T-cell (primary cell): ENCODE measurements around the gene CLASP1. TPM values are rescaled to one million over a fixed set of nuclear protein-coding genes. Genes with fewer than 3 reads are reported as not detected.

ENCODE experiments used
- ATAC-seq, 4 experiments: fragments of 200-7000 bp in 3 of 4; fragments of 150-1000 bp in 1 of 4; cut with Tn5 transposase; replicated peaks in 1 of 4; 1 replicate in 3 of 4; 2 replicates in 1 of 4; pipeline ENCODE4 v1.10.0; 2021; ENCODE audit warnings: moderate library complexity in 3 of 4, mild to moderate bottlenecking in 2 of 4, moderate number of reproducible peaks in 1 of 4
- CTCF ChIA-PET, 2 donors: fragments of 300-600 bp; sonication (Branson Sonifier 250); formaldehyde crosslinking; loops; one replicate each; lab custom pipeline; 2022; ENCODE audit warnings: antibody characterized with exemption in 2 of 2; lab: Charles Lee
- POLR2A ChIA-PET, 2 donors: fragments of 300-600 bp; sonication (Branson Sonifier 250); formaldehyde crosslinking; loops; one replicate each; lab custom pipeline; 2022; ENCODE audit warnings: antibody characterized with exemption in 2 of 2; lab: Charles Lee
- DNase-seq, 35 experiments: peaks; one replicate each; pipeline versions ENCODE4 v3.0.0 to v3.0.0-alpha.2; 2013 to 2023
- H3K27ac ChIP-seq: one replicate; pipeline ENCODE4 v1.5.1; 2013; ENCODE audit warnings: low read length
- H3K27me3 ChIP-seq, 2 experiments: replicated peaks in 1 of 2; 1 replicate in 1 of 2; 2 replicates in 1 of 2; pipeline versions ENCODE4 v1.6.1 to v1.7.0; 2013; ENCODE audit warnings: low read length in 1 of 2, mixed read lengths in 1 of 2; ENCODE audit not compliant: control insufficient read depth in 2 of 2, insufficient read depth in 2 of 2; ENCODE audit errors: extremely low read depth in 1 of 2
- H3K36me3 ChIP-seq, 2 donors: 1 replicate in 1 of 2; 2 replicates in 1 of 2; pipeline versions ENCODE4 v1.6.1 to v1.7.0; 2013; ENCODE audit warnings: low read length in 1 of 2; ENCODE audit not compliant: control insufficient read depth in 2 of 2, insufficient read depth in 1 of 2; ENCODE audit errors: extremely low read depth in 1 of 2
- H3K4me1 ChIP-seq, 2 experiments: 1 replicate in 1 of 2; 2 replicates in 1 of 2; pipeline versions ENCODE4 v1.6.1 to v1.7.0; 2013; ENCODE audit warnings: low read length in 2 of 2, mixed read lengths in 1 of 2; ENCODE audit not compliant: insufficient read depth in 2 of 2, control insufficient read depth in 1 of 2; ENCODE audit errors: extremely low read depth in 1 of 2
- H3K4me3 ChIP-seq, 2 donors: 1 replicate in 1 of 2; 2 replicates in 1 of 2; pipeline versions ENCODE4 v1.5.1 to v1.7.0; 2013; ENCODE audit warnings: mild to moderate bottlenecking in 2 of 2, low read length in 1 of 2, moderate library complexity in 1 of 2; ENCODE audit not compliant: control insufficient read depth in 1 of 2; ENCODE audit errors: extremely low read depth in 1 of 2
- H3K9me3 ChIP-seq: 2 replicates; pipeline ENCODE4 v1.7.0; 2013
- H3K27ac Mint-ChIP-seq, 2 donors: one replicate each; pipeline ENCODE4 v1.8.0; 2020 to 2021; ENCODE audit warnings: mild to moderate bottlenecking in 2 of 2, mixed read lengths in 2 of 2
- H3K27me3 Mint-ChIP-seq, 2 donors: one replicate each; pipeline ENCODE4 v1.8.0; 2021 to 2022; ENCODE audit warnings: mixed read lengths in 2 of 2
- H3K36me3 Mint-ChIP-seq: one replicate; pipeline ENCODE4 v1.8.0; 2021; ENCODE audit warnings: mixed read lengths
- H3K4me1 Mint-ChIP-seq, 3 donors: one replicate each; pipeline ENCODE4 v1.8.0; 2020 to 2022; ENCODE audit warnings: mixed read lengths in 3 of 3, mild to moderate bottlenecking in 1 of 3
- H3K4me3 Mint-ChIP-seq, 3 donors: one replicate each; pipeline ENCODE4 v1.8.0; 2020 to 2022; ENCODE audit warnings: mild to moderate bottlenecking in 3 of 3, mixed read lengths in 3 of 3, moderate library complexity in 3 of 3
- H3K9me3 Mint-ChIP-seq, 3 donors: one replicate each; pipeline ENCODE4 v1.8.0; 2020 to 2022; ENCODE audit warnings: mixed read lengths in 3 of 3
- WGBS: methylation state at CpG from one replicate; pipeline ENCODE4 v1.1.5; 2013; ENCODE audit warnings: missing lambda C conversion rate; ENCODE audit not compliant: insufficient coverage; 5-methylcytosine and 5-hydroxymethylcytosine counted together
- total RNA-seq, 35 experiments: library from RNA in 6 of 35; stranded (reverse) in 6 of 35; fragments of 120-200 nt in 1 of 35; gene quantifications; one replicate each; pipeline versions ENCODE4 v1.2.1 to v1.2.4 and lab custom pipeline; 2013 to 2026

CLASP1 gene
- total RNA-seq, 5 donors from 2014 or later (not counting 1 experiment from before 2014, with no cell fraction given) = 57.8 to 72.8 (median 65.1) TPM

GRCh38 chr2:121666042-121666441 is 16.8 kb upstream of the CLASP1 start:
- Histone ChIP-seq H3K9me3 (peaks cover 2% of the 10 kb centered on the region), H3K4me3 (no peak overlapping the region), H3K36me3 (no peaks in the 10 kb centered on the region), H3K27me3 (no peaks in the 10 kb centered on the region), H3K4me1 (no peaks in the 10 kb centered on the region), H3K27ac (no peak overlapping the region)
- ATAC-seq (no peak), DNase-seq (no peak)
- H3K4me1 Mint-ChIP-seq = peaks cover 5 to 10% (median 7%) of the 10 kb centered on the region in 3 donors
- no peaks in the 10 kb centered on the region for H3K9me3 Mint-ChIP-seq
- H3K36me3 Mint-ChIP-seq = peaks cover 10% of the 10 kb centered on the region
- no peaks in the 10 kb centered on the region for H3K27me3 Mint-ChIP-seq
- POLR2A ChIA-PET = interaction anchor here in 1 of 2 donors (0.5 kb wide), 1 partner anchor 16 kb away, joined by 6 read pairs; no protein-coding TSS in a partner anchor
- no peak overlapping the region for H3K27ac Mint-ChIP-seq
- CTCF ChIA-PET = interaction anchor here in 1 of 2 donors (0.7 to 1.1 kb wide), 3 partner anchors 31 to 70 kb away, joined by 3 to 4 read pairs (median 3); no protein-coding TSS in a partner anchor
- no peak overlapping the region for H3K4me3 Mint-ChIP-seq
- 100% methylated on average over 1 of the region's 1 CpG for WGBS

GRCh38 chr2:121665504-121665903 is 16.2 kb upstream of the CLASP1 start:
- no peak overlapping the region for H3K27ac Mint-ChIP-seq
- Histone ChIP-seq H3K4me1 (no peaks in the 10 kb centered on the region), H3K27me3 (no peaks in the 10 kb centered on the region), H3K36me3 (no peaks in the 10 kb centered on the region), H3K9me3 (peaks cover 2% of the 10 kb centered on the region), H3K4me3 (no peak overlapping the region), H3K27ac (no peak overlapping the region)
- no peak overlapping the region for H3K4me3 Mint-ChIP-seq
- peaks cover 10% of the 10 kb centered on the region for H3K36me3 Mint-ChIP-seq
- peaks cover 5 to 7% (median 7%) of the 10 kb centered on the region in 3 donors for H3K4me1 Mint-ChIP-seq
- ChIA-PET POLR2A (interaction anchor here in 1 of 2 donors (0.5 kb wide), 1 partner anchor 15 kb away, joined by 6 read pairs; no protein-coding TSS in a partner anchor), CTCF (interaction anchor here in 1 of 2 donors (0.7 to 1.1 kb wide), 3 partner anchors 32 to 70 kb away, joined by 3 to 4 read pairs (median 3); no protein-coding TSS in a partner anchor)
- no peaks in the 10 kb centered on the region for H3K9me3 Mint-ChIP-seq
- WGBS = 76% methylated on average over 2 of the region's 3 CpGs
- DNase-seq (no peak), ATAC-seq (no peak)
- no peaks in the 10 kb centered on the region for H3K27me3 Mint-ChIP-seq

GRCh38 chr2:121664713-121665112 is 15.5 kb upstream of the CLASP1 start:
- ChIA-PET POLR2A (no interaction called here), CTCF (no interaction called here)
- Histone ChIP-seq H3K9me3 (peaks cover 2% of the 10 kb centered on the region), H3K27me3 (no peaks in the 10 kb centered on the region), H3K4me3 (no peak overlapping the region), H3K27ac (no peak overlapping the region), H3K36me3 (no peaks in the 10 kb centered on the region), H3K4me1 (no peaks in the 10 kb centered on the region)
- Mint-ChIP-seq H3K4me3 (no peak overlapping the region), H3K4me1 (peaks cover 5 to 7% (median 5%) of the 10 kb centered on the region in 3 donors), H3K9me3 (no peaks in the 10 kb centered on the region), H3K27ac (no peak overlapping the region), H3K27me3 (no peaks in the 10 kb centered on the region), H3K36me3 (peaks cover 10% of the 10 kb centered on the region)
- WGBS = 100% methylated on average over 2 of the region's 4 CpGs
- DNase-seq (no peak), ATAC-seq (no peak)

GRCh38 chr2:121664086-121664485 is 14.8 kb upstream of the CLASP1 start:
- Histone ChIP-seq H3K36me3 (no peaks in the 10 kb centered on the region), H3K4me1 (no peaks in the 10 kb centered on the region), H3K27me3 (no peaks in the 10 kb centered on the region), H3K9me3 (peaks cover 2% of the 10 kb centered on the region), H3K27ac (no peak overlapping the region), H3K4me3 (no peak overlapping the region)
- peaks cover 5 to 8% (median 5%) of the 10 kb centered on the region in 3 donors for H3K4me1 Mint-ChIP-seq
- peaks cover 10% of the 10 kb centered on the region for H3K36me3 Mint-ChIP-seq
- WGBS = 90% methylated on average over 3 of the region's 4 CpGs
- no peak overlapping the region for H3K4me3 Mint-ChIP-seq
- CTCF ChIA-PET = no interaction called here
- ATAC-seq (no peak), DNase-seq (no peak)
- H3K9me3 Mint-ChIP-seq = no peaks in the 10 kb centered on the region
- H3K27me3 Mint-ChIP-seq = no peaks in the 10 kb centered on the region
- no peak overlapping the region for H3K27ac Mint-ChIP-seq
- POLR2A ChIA-PET = no interaction called here

GRCh38 chr2:121663434-121663833 is 14.2 kb upstream of the CLASP1 start:
- no CpG with 5 or more reads among the region's 3 CpGs for WGBS
- Mint-ChIP-seq H3K36me3 (peaks cover 13% of the 10 kb centered on the region), H3K9me3 (no peaks in the 10 kb centered on the region), H3K4me1 (peaks cover 6 to 14% (median 8%) of the 10 kb centered on the region in 3 donors), H3K27ac (no peak overlapping the region), H3K27me3 (no peaks in the 10 kb centered on the region), H3K4me3 (no peak overlapping the region)
- ATAC-seq (no peak), DNase-seq (no peak)
- Histone ChIP-seq H3K27me3 (no peaks in the 10 kb centered on the region), H3K4me1 (no peaks in the 10 kb centered on the region), H3K36me3 (no peaks in the 10 kb centered on the region), H3K4me3 (no peak overlapping the region), H3K27ac (no peak overlapping the region), H3K9me3 (no peaks in the 10 kb centered on the region)
- POLR2A ChIA-PET = no interaction called here
- CTCF ChIA-PET = no interaction called here

- Histone ChIP-seq H3K36me3 (no peaks in the 10 kb centered on the region), H3K27ac (no peak overlapping the region), H3K4me1 (no peaks in the 10 kb centered on the region), H3K9me3 (no peaks in the 10 kb centered on the region), H3K4me3 (no peak overlapping the region), H3K27me3 (no peaks in the 10 kb centered on the region)
- POLR2A ChIA-PET = no interaction called here
- DNase-seq (no peak), ATAC-seq (no peak)
- Mint-ChIP-seq H3K27me3 (no peaks in the 10 kb centered on the region), H3K4me3 (no peak overlapping the region), H3K9me3 (no peaks in the 10 kb centered on the region), H3K27ac (no peak overlapping the region), H3K36me3 (peaks cover 11% of the 10 kb centered on the region), H3K4me1 (peaks cover 8 to 17% (median 14%) of the 10 kb centered on the region in 3 donors)
- CTCF ChIA-PET = interaction anchor here in 1 of 2 donors (0.6 kb wide), 1 partner anchor 55 kb away, joined by 3 read pairs; no protein-coding TSS in a partner anchor
- no CpG with 5 or more reads among the region's 2 CpGs for WGBS
Measured at GRCh38 chr2:121662656-121663055, 13.4 kb upstream of the CLASP1 start.
